ENCODE data around the gene ASAP3.

The ASAP3 gene

DNA sequence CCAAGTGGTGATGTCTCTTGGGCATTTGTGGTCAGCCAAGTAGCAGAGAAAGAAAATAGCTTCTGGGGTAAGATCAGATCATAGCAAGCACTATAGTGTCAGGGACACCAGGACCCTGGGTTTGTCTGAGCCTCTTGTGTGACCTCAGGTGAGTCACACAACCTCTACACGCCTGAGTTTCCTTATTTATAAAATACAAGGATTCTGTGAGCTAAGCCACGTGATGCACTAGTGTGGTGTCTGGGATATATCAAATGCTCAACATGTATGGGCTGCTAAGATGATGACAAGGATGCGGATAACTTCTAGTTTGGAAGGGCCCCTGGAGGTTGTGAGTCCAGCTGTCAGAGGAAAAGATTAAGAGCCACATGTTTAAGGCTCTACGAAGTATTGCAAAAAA is 89.8 kb downstream of the ASAP3 start:
- no peak overlapping the region for H3K27ac ChIP-seq (replicated peaks; ENCODE audit: low read length)
- peak overlapping the region; percentile 93 for H2AK5ac ChIP-seq (ENCODE audit: low read depth, low read length)
- no peak overlapping the region for H3K23ac ChIP-seq (ENCODE audit: low read depth, low read length, poor library complexity)
- no peaks in the 10 kb centered on the region for H3K79me1 ChIP-seq (ENCODE audit: low read depth, low read length)
- peaks cover 4 to 18% of the 10 kb centered on the region in 2 donors for H3K9me3 ChIP-seq (replicated peaks in 1 of 2; ENCODE audit: control insufficient read depth in 2 of 2, insufficient read depth in 1 of 2, low read depth in 1 of 2, low read length in 2 of 2)
- H4K8ac ChIP-seq (ENCODE audit: low read depth, low read length): no peak overlapping the region
- no peak overlapping the region for H2BK12ac ChIP-seq (ENCODE audit: low read length)
- peak overlapping the region; percentile 89 for H2BK15ac ChIP-seq (ENCODE audit: low read length)
- no peak overlapping the region for H3K4ac ChIP-seq (ENCODE audit: low read length)
- no peak overlapping the region for H2BK5ac ChIP-seq (ENCODE audit: low read length)
- H2BK120ac ChIP-seq (ENCODE audit: low read depth, low read length): no peak overlapping the region
- no peak overlapping the region for H3K14ac ChIP-seq (ENCODE audit: low read length)
- no peak overlapping the region for H3K4me2 ChIP-seq (ENCODE audit: insufficient read depth, low read length, poor library complexity, severe bottlenecking)
- H3K4me1 ChIP-seq (ENCODE audit: control insufficient read depth in 2 of 2, insufficient read depth in 1 of 2, low read depth in 1 of 2, low read length in 2 of 2): peaks cover 6 to 10% of the 10 kb centered on the region in 2 donors
- WGBS, 2 donors (ENCODE audit: extremely low coverage in 2 of 2, insufficient read length in 2 of 2, insufficient replicate concordance in 1 of 2): no CpG with 5 or more reads among the region's 4 CpGs
- DNase-seq (ENCODE audit: low spot score): no peak
- H3K36me3 ChIP-seq (replicated peaks in 1 of 2; ENCODE audit: control insufficient read depth in 2 of 2, insufficient read depth in 2 of 2, low read length in 2 of 2): no peaks in the 10 kb centered on the region
- H2AFZ ChIP-seq (ENCODE audit: low read length): peak overlapping the region; percentile 70
- H4K91ac ChIP-seq (ENCODE audit: low read depth, low read length, poor library complexity): no peak overlapping the region
- H3K27me3 ChIP-seq (ENCODE audit: control insufficient read depth in 3 of 3, insufficient read depth in 3 of 3, low read depth in 1 of 3, low read length in 3 of 3): no peaks in the 10 kb centered on the region
- H3K9ac ChIP-seq (ENCODE audit: low read depth, low read length, poor library complexity): no peak overlapping the region
- no peak overlapping the region for H3K4me3 ChIP-seq (ENCODE audit: low read length in 2 of 2)
- H3K18ac ChIP-seq (ENCODE audit: low read length): no peak overlapping the region

DNA sequence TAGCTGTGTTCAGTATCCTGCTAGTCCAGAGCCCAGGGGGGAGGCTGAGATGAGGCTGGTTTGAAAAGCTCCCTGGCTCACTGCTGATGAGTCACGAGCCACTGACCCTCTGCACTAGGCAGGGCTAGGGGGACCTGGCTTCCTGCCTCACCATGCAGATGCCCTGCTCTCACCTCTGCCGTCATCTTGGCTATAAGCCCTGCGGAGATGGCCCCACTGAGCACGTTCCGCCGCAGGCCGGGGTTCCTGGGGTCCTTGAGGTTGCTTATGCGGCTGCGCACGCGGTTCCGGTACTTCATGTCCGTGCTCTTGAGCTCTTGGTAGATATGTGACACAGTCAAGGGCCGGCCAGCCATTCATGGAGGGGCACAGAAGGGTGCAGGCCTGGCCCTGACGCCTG is 90.3 kb downstream of the ASAP3 start:
- Histone ChIP-seq H2BK12ac (ENCODE audit: low read length) (no peak overlapping the region), H2BK15ac (ENCODE audit: low read length) (peak overlapping the region; percentile 89), H3K4me2 (ENCODE audit: insufficient read depth, low read length, poor library complexity, severe bottlenecking) (no peak overlapping the region), H3K23ac (ENCODE audit: low read depth, low read length, poor library complexity) (peak overlapping the region; percentile 40), H3K36me3 (replicated peaks in 1 of 2; ENCODE audit: control insufficient read depth in 2 of 2, insufficient read depth in 2 of 2, low read length in 2 of 2) (no peaks in the 10 kb centered on the region), H3K9ac (ENCODE audit: low read depth, low read length, poor library complexity) (no peak overlapping the region), H3K79me1 (ENCODE audit: low read depth, low read length) (no peaks in the 10 kb centered on the region), H3K4ac (ENCODE audit: low read length) (no peak overlapping the region), H3K4me1 (ENCODE audit: control insufficient read depth in 2 of 2, insufficient read depth in 1 of 2, low read depth in 1 of 2, low read length in 2 of 2) (peaks cover 6 to 10% of the 10 kb centered on the region in 2 donors), H3K4me3 (ENCODE audit: low read length in 2 of 2) (no peak overlapping the region), H3K27me3 (ENCODE audit: control insufficient read depth in 3 of 3, insufficient read depth in 3 of 3, low read depth in 1 of 3, low read length in 3 of 3) (no peaks in the 10 kb centered on the region), H2BK5ac (ENCODE audit: low read length) (no peak overlapping the region), H4K91ac (ENCODE audit: low read depth, low read length, poor library complexity) (no peak overlapping the region), H3K18ac (ENCODE audit: low read length) (no peak overlapping the region), H3K14ac (ENCODE audit: low read length) (no peak overlapping the region), H3K9me3 (replicated peaks in 1 of 2; ENCODE audit: control insufficient read depth in 2 of 2, insufficient read depth in 1 of 2, low read depth in 1 of 2, low read length in 2 of 2) (peaks cover 4 to 18% of the 10 kb centered on the region in 2 donors), H2BK120ac (ENCODE audit: low read depth, low read length) (no peak overlapping the region), H4K8ac (ENCODE audit: low read depth, low read length) (no peak overlapping the region), H2AFZ (ENCODE audit: low read length) (no peak overlapping the region), H2AK5ac (ENCODE audit: low read depth, low read length) (peak overlapping the region; percentile 93), H3K27ac (replicated peaks; ENCODE audit: low read length) (no peak overlapping the region)
- no peak for DNase-seq (ENCODE audit: low spot score)
- WGBS, 2 donors (ENCODE audit: extremely low coverage in 2 of 2, insufficient read length in 2 of 2, insufficient replicate concordance in 1 of 2): no CpG with 5 or more reads among the region's 15 CpGs

- H2BK12ac ChIP-seq (ENCODE audit: low read length): no peak overlapping the region
- H2AFZ ChIP-seq (ENCODE audit: low read length): no peak overlapping the region
- no peak overlapping the region for H3K9ac ChIP-seq (ENCODE audit: low read depth, low read length, poor library complexity)
- no peak overlapping the region for H2BK120ac ChIP-seq (ENCODE audit: low read depth, low read length)
- H3K4ac ChIP-seq (ENCODE audit: low read length): no peak overlapping the region
- DNase-seq (ENCODE audit: low spot score): no peak
- no peaks in the 10 kb centered on the region for H3K36me3 ChIP-seq (replicated peaks in 1 of 2; ENCODE audit: control insufficient read depth in 2 of 2, insufficient read depth in 2 of 2, low read length in 2 of 2)
- H3K27ac ChIP-seq (replicated peaks; ENCODE audit: low read length): no peak overlapping the region
- no peaks in the 10 kb centered on the region for H3K79me1 ChIP-seq (ENCODE audit: low read depth, low read length)
- no peak overlapping the region for H3K23ac ChIP-seq (ENCODE audit: low read depth, low read length, poor library complexity)
- no peak overlapping the region for H4K91ac ChIP-seq (ENCODE audit: low read depth, low read length, poor library complexity)
- no peaks in the 10 kb centered on the region for H3K27me3 ChIP-seq (ENCODE audit: control insufficient read depth in 3 of 3, insufficient read depth in 3 of 3, low read depth in 1 of 3, low read length in 3 of 3)
- H3K18ac ChIP-seq (ENCODE audit: low read length): no peak overlapping the region
- H3K14ac ChIP-seq (ENCODE audit: low read length): no peak overlapping the region
- peaks cover 4 to 18% of the 10 kb centered on the region in 2 donors for H3K9me3 ChIP-seq (replicated peaks in 1 of 2; ENCODE audit: control insufficient read depth in 2 of 2, insufficient read depth in 1 of 2, low read depth in 1 of 2, low read length in 2 of 2)
- H2AK5ac ChIP-seq (ENCODE audit: low read depth, low read length): no peak overlapping the region
- peaks cover 6 to 10% of the 10 kb centered on the region in 2 donors for H3K4me1 ChIP-seq (ENCODE audit: control insufficient read depth in 2 of 2, insufficient read depth in 1 of 2, low read depth in 1 of 2, low read length in 2 of 2)
- no peak overlapping the region for H2BK5ac ChIP-seq (ENCODE audit: low read length)
- no peak overlapping the region for H3K4me2 ChIP-seq (ENCODE audit: insufficient read depth, low read length, poor library complexity, severe bottlenecking)
- H3K4me3 ChIP-seq (ENCODE audit: low read length in 2 of 2): peak overlapping the region in 1 of 2 donors; percentile 53
- no peak overlapping the region for H4K8ac ChIP-seq (ENCODE audit: low read depth, low read length)
- 100% methylated on average over 1 of the region's 2 CpGs for WGBS, 2 donors (ENCODE audit: extremely low coverage in 2 of 2, insufficient read length in 2 of 2, insufficient replicate concordance in 1 of 2)
- no peak overlapping the region for H2BK15ac ChIP-seq (ENCODE audit: low read length)
Measured at GRCh38 chr1:23392125-23392855, 91.7 kb downstream of the ASAP3 start.

DNA sequence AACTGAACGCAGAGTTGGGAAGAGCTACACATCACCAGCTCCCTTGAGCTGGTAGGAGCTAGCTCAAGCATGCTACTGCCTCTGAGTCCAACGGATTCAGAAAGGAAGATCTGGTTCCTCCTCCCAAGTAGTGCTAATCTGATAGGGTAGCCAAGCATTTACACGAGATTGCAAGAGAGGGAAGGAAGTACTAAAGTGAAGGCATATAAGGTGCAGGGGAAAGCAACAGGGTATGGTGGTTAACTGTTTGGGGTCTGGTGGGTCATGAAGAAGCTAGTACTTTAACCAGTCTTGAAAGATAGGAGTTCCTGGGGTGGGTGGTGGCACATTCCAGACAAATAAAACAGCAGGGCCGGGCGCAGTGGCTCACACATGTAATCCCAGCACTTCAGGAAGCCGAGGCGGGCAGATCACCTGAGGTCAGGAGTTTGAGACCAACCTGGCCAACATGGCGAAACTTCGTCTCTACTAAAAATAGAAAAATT is 94.1 kb downstream of the ASAP3 start:
- no peak overlapping the region for H2AFZ ChIP-seq (ENCODE audit: low read length)
- H2AK5ac ChIP-seq (ENCODE audit: low read depth, low read length): no peak overlapping the region
- H2BK12ac ChIP-seq (ENCODE audit: low read length): no peak overlapping the region
- no CpG with 5 or more reads among the region's 9 CpGs for WGBS, 2 donors (ENCODE audit: extremely low coverage in 2 of 2, insufficient read length in 2 of 2, insufficient replicate concordance in 1 of 2)
- H3K4me2 ChIP-seq (ENCODE audit: insufficient read depth, low read length, poor library complexity, severe bottlenecking): no peak overlapping the region
- no peak overlapping the region for H2BK5ac ChIP-seq (ENCODE audit: low read length)
- H3K23ac ChIP-seq (ENCODE audit: low read depth, low read length, poor library complexity): no peak overlapping the region
- H3K79me1 ChIP-seq (ENCODE audit: low read depth, low read length): no peaks in the 10 kb centered on the region
- no peak overlapping the region for H2BK120ac ChIP-seq (ENCODE audit: low read depth, low read length)
- H3K4me3 ChIP-seq (ENCODE audit: low read length in 2 of 2): no peak overlapping the region
- no peak overlapping the region for H3K9ac ChIP-seq (ENCODE audit: low read depth, low read length, poor library complexity)
- peaks cover 2 to 5% of the 10 kb centered on the region in 2 donors for H3K4me1 ChIP-seq (ENCODE audit: control insufficient read depth in 2 of 2, insufficient read depth in 1 of 2, low read depth in 1 of 2, low read length in 2 of 2)
- no peak overlapping the region for H3K14ac ChIP-seq (ENCODE audit: low read length)
- no peak overlapping the region for H3K18ac ChIP-seq (ENCODE audit: low read length)
- H3K9me3 ChIP-seq (replicated peaks in 1 of 2; ENCODE audit: control insufficient read depth in 2 of 2, insufficient read depth in 1 of 2, low read depth in 1 of 2, low read length in 2 of 2): peaks cover 4 to 18% of the 10 kb centered on the region in 2 donors
- H3K27me3 ChIP-seq (ENCODE audit: control insufficient read depth in 3 of 3, insufficient read depth in 3 of 3, low read depth in 1 of 3, low read length in 3 of 3): no peaks in the 10 kb centered on the region
- H2BK15ac ChIP-seq (ENCODE audit: low read length): no peak overlapping the region
- no peaks in the 10 kb centered on the region for H3K36me3 ChIP-seq (replicated peaks in 1 of 2; ENCODE audit: control insufficient read depth in 2 of 2, insufficient read depth in 2 of 2, low read length in 2 of 2)
- H3K27ac ChIP-seq (replicated peaks; ENCODE audit: low read length): no peak overlapping the region
- no peak overlapping the region for H3K4ac ChIP-seq (ENCODE audit: low read length)
- H4K91ac ChIP-seq (ENCODE audit: low read depth, low read length, poor library complexity): no peak overlapping the region
- no peak overlapping the region for H4K8ac ChIP-seq (ENCODE audit: low read depth, low read length)
- DNase-seq (ENCODE audit: low spot score): no peak
